Renal pelvis (tissue), 4 donors: Measurements from ENCODE around the gene GP1BA. TPM values are rescaled to one million over a fixed set of nuclear protein-coding genes. Genes with fewer than 3 reads are reported as not detected.

ENCODE experiments used
- DNase-seq: peaks from one replicate; pipeline ENCODE4 v3.0.0-alpha.2; 2013
- polyA plus RNA-seq, 3 donors: library from polyadenylated mRNA; unstranded; fragments of 120-200 nt; gene quantifications; one replicate each; pipeline ENCODE4 v1.2.1, GENCODE V29; 2013; ENCODE audit not compliant: insufficient read length in 3 of 3

Gene GP1BA
- polyA plus RNA-seq, 3 donors = 2.1 to 2.7 (median 2.6) TPM

DNA sequence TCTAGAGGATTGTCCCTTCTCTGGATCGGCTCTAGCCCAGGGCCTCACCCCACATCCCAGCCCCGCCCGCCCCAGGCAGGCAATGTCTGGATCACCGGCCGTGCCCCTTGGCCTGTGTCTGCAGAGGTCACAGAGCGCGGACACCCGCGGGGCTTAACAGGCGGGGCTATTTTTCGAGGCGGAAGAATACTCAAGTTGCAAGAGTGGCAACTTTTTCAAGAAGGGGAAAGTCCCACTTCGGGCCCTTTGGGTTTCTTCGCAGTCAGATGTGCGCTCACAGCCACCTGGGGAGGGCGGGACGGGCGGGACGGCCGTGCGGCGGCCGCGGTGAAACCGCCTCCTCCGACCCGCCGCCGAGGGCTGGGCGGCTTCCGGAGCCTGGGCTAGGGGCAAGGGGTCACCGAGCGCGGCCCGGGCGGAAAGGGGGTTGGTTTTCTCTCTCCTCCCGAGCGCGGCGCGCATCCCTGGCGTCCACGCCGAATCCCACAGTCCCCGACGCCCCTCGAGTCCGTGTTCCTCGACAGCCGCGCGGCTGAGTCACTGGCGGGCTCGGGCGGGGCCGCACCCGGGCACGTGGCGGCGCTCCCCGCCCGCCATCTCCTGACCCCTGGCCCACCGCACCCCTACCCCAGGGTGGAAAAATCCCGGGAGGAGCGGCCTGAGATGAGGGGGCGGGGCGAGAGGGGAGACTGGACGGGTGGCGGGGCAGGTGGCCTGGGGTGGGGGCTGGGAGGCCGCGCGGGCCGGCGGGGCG is 17.4 kb downstream of the GP1BA start:
- DNase-seq = no peak

DNA sequence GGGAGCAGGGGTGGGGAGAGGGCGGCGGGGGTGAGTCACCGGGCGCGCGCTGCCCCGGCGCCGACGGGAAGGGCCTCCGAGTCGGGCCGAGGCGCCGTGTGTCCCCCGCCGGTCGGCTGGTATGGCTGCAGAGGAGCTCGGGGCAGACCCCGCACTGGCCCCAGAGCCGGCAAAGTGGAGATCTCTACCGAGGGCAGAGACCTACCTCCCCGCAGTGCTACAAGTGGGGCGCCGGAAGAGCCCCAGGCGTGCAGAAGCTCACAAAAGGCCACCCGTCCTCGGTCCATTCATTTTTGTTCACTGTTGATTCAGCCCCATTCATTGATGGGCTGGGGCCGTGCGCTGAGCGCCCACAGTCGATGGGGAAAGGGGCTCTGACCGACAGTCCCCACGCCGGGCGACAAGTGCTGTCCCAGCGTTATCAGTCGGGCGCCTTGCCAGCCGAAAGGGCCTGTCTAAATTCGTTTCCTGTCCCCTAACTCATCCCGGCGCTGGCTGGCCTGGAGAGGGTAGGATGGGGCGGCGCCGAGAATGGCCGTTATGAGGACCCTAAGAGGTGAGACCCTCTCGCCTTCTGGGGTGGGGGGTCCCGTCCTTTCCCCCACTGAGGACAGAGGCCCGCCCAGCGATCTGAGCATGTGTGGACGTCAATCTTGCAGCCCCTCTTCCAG is 18.1 kb downstream of the GP1BA start:
- DNase-seq = no peak

DNA sequence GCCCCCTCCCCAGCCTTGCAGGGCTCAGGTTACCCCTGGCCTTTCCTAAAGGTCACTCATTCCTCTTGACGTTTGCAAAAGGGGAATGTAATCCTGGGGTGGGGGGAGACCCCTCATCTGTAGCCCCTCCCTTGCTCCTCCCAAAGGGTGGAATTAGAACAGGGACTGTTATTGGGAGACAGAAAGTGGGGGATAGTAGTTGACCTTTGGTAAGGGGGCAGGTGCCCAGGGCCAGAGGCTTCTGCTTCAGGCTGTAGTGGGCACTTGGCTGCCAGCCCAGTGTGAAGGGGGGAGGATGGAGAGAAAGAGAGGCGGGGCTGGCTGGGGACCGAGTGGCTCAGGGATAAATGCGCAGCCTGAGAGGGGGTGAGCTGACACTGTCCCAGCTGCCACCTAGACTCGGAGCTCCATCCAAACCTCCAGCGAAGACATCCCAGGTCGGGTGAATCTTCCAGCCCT is 18.7 kb downstream of the GP1BA start, which contains the start of gene ENO3:
ENO3 (plus strand) TSS at position 374 of the 459 bp plus-strand sequence. CDS start 711 bp downstream, outside the sequence.
- no peak for DNase-seq

DNA sequence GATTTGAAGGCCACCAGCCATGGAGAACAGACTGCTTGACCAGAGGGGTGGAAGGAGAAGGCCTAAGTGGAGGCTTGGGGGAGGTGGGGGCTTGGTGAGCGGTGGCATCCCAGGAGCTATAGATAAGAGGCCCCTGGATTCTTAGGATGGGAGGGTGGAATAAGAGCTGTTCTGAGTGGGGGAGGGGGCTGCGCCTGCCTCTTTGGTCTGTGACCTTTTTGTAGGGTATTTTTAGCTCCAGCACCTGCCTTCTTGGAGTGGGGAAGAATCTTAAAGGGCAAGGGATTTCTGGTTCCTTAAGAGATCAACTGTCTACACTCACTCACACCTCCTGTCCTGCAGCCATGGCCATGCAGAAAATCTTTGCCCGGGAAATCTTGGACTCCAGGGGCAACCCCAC is 19.4 kb downstream of the GP1BA start:
- no peak for DNase-seq

DNA sequence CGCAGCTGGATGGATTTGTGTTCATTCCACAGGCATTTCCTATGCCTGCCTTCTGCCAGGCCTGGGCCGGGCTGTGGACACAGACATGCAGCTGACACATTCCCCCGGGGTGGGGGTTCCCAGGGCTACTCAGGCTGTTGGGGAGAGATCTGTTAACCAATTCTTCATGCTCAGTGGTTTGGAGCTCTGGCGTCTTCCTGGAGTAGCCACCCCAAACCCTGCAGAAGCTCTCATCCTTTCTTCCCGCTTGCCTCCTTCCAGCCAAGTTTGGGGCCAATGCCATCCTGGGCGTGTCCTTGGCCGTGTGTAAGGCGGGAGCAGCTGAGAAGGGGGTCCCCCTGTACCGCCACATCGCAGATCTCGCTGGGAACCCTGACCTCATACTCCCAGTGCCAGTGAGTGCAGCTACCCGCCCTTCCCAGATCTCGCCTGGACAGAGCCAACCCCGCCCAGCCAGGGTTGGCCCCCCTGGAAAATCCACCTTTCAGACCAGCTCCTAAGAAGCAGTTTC is 21.4 kb downstream of the GP1BA start:
- no peak for DNase-seq

DNA sequence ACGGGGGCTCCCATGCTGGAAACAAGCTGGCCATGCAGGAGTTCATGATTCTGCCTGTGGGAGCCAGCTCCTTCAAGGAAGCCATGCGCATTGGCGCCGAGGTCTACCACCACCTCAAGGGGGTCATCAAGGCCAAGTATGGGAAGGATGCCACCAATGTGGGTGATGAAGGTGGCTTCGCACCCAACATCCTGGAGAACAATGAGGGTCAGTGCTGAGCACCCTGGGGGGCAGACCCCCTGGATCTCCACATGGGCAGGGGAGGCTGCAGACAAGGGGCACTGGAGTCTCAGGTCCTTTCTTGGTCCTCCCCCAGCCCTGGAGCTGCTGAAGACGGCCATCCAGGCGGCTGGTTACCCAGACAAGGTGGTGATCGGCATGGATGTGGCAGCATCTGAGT is 23.0 kb downstream of the GP1BA start:
- DNase-seq = no peak

DNA sequence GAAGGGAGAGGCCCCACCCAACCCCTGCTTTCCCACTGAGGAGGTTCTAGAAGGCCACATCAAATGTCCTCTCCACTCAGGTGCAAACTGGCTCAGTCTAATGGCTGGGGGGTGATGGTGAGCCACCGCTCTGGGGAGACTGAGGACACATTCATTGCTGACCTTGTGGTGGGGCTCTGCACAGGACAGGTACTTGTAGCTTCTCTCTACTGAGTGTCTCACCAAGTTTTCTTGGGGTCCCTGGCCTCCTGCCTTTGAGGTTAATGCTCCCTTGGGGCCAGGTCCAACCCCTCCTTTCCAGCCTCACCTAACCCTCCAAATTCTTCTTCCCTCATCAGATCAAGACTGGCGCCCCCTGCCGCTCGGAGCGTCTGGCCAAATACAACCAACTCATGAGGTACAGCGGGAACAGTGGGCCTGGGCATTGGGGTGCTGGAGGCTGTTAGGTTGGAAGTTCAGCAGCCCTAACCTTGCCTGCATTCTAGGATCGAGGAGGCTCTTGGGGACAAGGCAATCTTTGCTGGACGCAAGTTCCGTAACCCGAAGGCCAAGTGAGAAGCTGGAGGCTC is 24.5 kb downstream of the GP1BA start:
- no peak for DNase-seq

DNA sequence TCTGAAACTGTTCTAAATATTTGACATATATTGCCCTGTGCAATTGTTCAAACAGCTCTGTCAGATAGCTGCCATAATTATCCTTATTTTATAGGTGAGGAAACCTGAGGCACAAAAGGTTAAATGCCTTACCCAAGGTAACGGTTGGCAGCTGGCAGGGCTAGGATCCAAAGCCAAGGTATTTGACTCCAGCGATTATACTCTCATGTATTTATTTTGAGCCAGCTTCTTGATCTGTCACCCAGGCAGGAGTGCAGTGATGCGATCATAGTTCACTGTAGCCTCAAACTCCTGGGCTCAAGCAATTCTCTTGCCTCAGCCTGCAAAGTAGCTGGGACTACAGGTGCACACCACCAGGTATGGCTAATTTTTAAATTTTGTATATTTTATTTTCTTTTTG is 26.0 kb downstream of the GP1BA start:
- no peak for DNase-seq

DNA sequence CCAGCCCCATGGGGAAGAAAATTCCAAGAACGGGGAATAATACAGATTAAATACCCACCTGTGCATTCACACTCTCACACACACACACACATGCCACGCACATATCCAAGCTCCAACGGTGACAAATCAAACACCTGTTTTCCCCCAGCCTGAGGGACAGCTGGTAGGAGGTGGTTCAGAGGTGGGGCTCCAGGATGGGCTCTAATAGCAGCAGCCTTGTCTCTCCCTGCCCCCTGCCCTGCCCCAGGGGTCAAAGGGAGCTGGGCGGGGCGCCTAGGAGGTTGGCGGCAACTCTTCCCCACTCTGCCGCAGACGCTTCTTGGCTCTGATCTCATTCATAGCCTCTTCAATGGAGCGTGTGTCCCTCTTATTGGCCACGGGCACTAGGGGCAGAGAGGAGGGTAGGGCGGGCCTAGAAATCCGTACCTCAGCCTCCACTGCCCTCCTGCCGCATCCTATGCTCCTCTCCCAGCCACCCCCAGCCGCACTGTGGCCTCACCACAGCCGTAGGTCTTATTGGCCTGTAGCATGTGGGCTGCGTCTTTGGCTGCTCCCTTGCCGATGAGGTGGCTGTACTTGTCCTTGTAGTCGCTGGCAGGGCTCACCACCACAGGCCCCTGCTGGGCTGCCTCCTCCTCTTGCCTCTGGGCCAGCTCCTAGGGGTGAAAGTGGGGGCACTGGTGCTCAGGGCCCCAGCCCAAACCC is 27.3 kb downstream of the GP1BA start:
- no peak for DNase-seq

DNA sequence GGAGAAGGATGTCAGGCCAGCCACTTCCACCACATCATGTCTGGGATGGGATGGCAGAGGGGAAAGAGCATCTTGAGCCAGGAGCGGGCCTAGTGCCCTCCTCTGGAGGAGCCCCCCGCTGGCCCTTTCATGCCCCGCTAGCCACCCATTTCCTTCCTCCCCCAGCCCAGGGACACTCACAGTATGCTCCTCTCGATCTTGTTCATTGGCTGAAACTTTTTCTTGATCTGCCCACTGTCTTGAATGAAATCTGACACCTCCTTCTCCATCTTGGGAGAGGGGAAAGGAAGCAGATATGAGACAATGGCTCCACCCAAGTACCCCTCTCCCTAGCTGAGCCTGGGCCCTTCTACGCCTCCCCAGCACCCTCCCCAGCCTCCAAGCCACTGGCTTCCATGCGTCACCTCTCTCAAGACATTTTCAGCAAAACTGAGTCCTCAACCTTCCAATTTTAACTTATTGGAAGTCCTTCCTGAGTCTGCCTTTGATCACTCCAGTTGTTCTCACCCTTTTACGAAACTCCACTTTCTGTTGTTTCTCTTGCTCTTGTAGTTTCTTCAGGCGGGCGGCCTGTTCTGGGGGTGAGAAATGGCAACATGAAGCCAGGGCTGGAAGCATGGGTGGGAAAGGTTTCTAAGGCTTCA is 28.3 kb downstream of the GP1BA start:
- DNase-seq = no peak

DNA sequence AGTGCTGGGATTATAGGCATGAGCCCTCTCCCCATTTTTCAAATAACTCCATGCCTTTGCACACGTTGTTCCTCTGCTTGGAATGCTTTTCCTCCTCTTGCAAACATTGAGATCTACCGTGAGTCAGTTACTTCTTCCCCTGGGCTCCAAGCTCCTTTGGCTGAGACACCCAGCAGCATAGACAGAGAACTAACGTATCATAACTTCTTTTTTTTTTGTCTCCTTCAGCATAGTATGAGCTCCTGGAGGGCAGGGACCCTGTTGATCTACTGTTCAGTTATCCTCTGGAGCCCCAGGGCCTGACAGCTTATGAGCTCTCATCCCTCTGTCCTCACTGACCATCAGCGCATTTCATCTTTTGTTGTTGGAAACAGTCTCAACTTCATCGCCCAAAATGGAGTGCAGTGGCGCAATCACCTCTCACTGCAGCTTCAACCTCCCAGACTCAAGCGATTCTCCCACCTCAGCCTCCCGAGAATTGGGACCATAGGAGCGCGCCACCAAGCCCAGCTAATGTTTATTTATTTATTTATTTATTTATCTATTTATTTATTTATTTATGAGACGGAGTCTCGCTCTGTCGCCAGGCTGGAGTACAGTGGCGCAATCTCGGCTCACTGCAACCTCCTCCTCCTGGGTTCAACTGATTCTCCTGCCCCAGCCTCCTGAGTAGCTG is 33.4 kb downstream of the GP1BA start:
- DNase-seq = no peak

DNA sequence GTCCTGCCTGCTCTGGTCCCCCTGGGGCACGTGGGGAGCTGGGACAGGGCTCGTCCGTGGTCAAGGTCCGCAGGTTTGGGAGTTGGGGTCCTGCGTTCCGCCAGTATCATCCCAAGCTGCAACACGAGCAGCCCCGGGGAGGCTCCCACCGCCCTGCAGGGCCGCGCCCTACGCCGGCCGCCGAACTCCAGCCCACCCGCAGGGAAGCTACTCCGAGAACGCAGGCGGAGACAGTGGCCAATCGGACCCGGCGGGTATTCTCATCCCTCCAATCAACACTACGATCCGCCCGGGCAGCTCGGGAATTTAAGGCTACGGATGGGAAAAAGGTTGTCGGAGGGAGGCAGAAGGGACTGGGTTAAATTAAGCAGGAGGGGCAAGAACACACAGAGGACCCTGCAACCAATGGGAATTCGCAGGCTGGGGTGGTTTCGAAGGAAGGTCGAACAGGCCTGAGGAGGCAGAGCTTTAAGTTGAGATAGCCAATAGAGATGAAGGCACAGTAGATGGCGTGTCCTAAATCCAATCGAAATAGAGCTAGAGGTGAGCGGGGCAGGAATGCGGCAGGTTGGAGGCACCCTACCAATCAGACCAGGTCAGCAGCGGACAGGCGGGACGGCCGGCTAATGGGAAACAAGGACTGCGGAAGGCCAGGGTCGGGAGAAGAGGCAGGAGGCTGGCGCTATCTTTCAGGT is 34.9 kb downstream of the GP1BA start:
- DNase-seq = peak; percentile 100

DNA sequence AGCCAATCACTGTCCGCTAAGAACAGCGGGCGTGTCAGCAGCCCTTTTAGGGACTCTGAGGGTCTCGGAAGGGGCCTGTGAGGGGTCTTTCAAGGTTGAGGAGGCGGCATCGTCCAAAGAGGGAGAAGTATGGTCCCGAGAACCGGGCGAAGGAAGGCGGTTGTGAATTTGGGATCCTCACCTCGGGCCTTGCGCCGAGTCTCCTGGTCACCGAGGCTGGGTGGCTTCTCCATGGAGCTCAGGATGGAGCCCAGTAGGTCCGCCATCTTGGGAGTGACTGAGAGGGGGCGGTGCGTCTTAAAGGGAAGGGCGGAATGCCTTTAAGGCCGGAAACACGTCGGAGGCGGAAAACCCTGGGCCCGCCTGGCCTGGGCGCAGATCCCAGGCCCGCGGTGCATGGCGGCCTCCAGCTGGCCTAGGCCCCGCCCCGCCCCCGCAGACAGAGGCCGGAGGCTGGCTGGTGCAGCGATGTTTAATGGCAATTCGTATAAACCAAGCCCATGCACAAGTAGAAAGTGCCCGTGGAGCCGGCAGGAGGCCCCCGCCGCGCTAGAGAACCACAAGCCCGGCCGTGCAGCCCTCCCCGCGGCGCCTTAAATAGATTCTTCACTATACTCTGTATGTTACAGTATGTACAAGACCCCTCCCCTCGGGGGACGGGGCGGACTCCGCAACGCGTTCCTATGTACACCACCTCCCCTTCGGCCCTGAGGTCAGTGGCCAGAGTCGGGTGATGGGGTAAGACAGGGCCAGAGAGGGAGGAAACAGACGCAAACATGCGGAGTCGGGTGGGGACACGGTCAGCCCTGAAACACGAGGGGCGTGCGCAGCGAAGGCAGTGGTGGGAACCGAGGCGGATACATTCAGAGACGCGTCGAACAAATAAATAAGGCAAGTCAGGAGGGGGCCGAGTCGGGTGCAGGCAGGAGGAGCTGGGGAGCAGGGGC is 35.7 kb downstream of the GP1BA start, which contains the start of gene SPAG7:
SPAG7 (minus strand) TSS at position 279 of the 947 bp plus-strand sequence; CDS start at position 266, 13 bp downstream.
- DNase-seq = peak; percentile 96

DNA sequence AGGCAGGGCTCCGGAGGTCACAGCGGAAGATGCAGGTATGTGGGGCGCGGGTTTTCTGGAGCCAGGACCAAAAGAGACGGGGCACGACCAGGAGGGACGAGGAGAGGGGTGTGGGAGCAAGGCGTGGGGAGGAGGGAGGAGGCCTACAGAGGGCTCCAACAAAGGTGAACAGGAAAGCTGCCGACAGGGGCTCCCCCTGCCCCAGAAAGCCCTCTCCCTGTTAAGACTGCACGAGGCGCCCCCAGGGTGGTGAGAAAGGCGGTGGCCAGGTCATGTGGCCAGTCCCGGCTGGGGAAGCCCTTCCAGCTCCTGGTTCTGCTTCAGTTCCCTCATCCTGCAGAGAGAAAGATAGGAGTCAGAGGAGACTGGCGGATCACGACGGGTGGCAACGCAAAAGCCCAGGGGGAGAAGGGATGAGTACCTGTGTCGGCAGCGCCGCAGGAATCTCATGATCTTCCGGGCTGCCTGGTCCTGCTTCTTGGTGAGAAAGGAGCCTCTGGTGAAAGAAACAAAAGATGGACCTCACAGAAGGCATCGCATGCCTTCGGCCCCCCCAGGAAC is 36.5 kb downstream of the GP1BA start:
- no peak for DNase-seq

DNA sequence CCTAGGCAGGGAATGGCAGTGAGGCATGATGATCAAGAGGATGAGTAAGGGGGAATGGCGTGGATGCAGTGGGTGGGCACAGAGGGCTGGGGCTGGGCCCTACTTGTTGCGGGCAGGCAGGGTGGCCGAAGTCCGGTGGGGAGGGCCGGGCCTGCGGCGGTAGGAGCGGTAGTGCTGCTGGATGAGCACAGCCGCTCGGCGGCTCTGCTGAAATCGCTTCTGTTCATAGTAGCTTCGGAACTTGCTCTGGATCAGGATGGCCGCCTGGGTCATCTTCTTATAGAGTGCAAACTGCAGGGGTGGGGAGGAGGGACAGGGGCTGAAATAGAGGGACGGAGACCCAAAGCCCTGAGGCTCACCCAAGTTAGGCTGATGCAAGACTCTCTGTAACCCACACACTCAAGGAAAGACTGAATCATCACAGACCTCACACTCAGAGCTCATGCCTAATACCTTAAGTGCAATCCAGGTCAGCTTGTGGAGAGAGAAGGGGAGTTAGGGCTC is 37.0 kb downstream of the GP1BA start:
- no peak for DNase-seq

DNA sequence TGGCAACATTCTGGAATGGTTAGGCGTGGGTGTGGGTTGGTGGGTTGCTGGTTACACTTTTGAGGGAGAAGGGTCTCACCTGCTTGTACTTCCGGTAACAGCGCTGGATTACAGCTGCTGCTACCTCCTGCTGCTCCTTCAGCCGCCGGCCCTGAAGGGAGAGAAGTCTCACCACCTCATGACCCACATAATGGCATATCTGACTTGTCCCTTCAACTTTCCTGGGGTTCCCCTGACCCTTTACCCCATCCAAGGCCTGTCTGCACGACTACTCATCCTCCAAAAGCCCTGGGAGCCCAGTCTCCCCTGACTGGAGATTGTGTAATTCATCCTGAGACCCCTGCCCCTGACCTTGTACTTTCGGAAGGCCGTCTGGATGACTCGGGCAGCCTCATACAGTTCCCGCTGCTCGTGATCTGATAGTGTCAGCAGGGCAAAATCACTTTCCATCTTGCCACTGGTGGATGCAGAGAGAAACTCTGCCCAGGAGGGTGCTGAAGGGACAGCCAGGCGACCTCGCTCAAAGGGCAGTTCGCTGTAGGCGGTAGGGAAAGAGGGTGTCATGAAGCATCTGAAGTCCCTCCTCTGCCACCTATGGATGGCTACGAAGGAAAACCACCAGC is 37.6 kb downstream of the GP1BA start:
- DNase-seq = no peak

DNA sequence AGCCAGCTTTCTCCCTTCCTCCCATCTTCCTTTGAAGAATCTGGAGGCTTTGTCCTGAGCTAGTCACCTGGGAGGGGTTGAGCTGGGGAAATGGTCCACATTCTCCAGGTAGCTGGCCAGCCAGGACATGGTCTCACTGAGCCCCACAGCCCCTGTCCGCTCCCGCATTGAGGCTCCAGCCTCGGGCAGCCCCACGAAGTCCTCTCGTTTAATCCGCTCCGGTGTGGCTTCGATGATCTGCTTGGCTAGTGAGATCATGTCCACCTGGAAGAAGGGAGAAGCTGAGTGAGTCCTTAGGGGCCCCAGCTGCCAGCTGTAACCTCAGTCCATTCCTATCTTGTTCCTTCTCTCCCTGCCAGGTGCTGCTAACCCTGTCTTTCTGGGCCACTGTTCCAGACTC is 38.2 kb downstream of the GP1BA start:
- no peak for DNase-seq

DNA sequence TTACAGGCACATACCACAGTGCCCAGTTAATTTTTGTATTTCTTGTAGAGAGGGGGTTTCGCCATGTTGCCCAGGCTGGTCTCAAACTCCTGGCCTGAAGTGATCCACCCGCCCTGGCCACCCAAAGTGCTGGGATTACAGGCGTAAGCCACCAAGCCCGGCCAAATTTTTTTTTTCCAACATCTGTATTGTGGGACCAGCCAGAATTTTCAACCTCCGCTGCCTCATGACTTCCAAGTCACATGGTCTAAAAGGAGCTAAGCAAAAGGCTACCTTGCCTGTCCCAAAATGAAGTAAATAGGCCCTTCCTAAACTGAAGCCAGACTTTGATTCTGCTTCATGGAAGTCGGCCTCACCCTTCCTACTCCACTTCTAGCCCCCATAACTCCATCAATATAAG is 39.7 kb downstream of the GP1BA start:
- DNase-seq = no peak
